IMR-90 (cell line): Measurements from ENCODE around the gene SAYSD1. TPM values are rescaled to one million over a fixed set of nuclear protein-coding genes. Genes with fewer than 3 reads are reported as not detected.

Experiments used
- ATAC-seq: fragments of 200-7000 bp; cut with Tn5 transposase; 2 replicates; pipeline ENCODE4 v1.9.1; 2020; ENCODE audit warnings: low read depth, mild to moderate bottlenecking, moderate library complexity
- BruUV-seq: library from RNA; stranded (reverse); fragments of 400-500 nt; replicated peaks from 2 replicates; lab custom pipeline; 2021; lab: Mats Ljungman, UMichigan
- CTCF ChIA-PET: fragments of 300-600 bp; formaldehyde crosslinking; extraction: SDS; loops from one replicate; lab custom pipeline; 2021; ENCODE audit warnings: antibody characterized with exemption; lab: Yijun Ruan, JAX
- POLR2A ChIA-PET: fragments of 300-600 bp; sonication (Branson Sonifier 250); formaldehyde crosslinking; loops from one replicate; lab custom pipeline; 2022; ENCODE audit warnings: antibody characterized with exemption; ENCODE audit not compliant: unreplicated experiment; lab: Charles Lee
- DNase-seq: peaks from one replicate; pipeline ENCODE4 v3.0.0; 2013
- H2AFZ ChIP-seq: replicated peaks from 2 replicates; pipeline ENCODE3; 2013; ENCODE audit warnings: low read length, mild to moderate bottlenecking; ENCODE audit not compliant: poor library complexity
- H2AK5ac ChIP-seq: 2 replicates; pipeline ENCODE4 v1.6.1; 2013; ENCODE audit warnings: low read depth, low read length, inconsistent platforms
- H2AK9ac ChIP-seq: replicated peaks from 2 replicates; pipeline ENCODE3; 2013; ENCODE audit warnings: mild to moderate bottlenecking, low read depth, low read length, moderate library complexity; ENCODE audit not compliant: poor library complexity
- H2BK120ac ChIP-seq: 2 replicates; pipeline ENCODE4 v1.6.1; 2013; ENCODE audit warnings: low read depth, low read length, inconsistent platforms
- H2BK15ac ChIP-seq: 3 replicates; pipeline ENCODE4 v1.6.1; 2013; ENCODE audit warnings: low read depth, low read length, inconsistent platforms
- H2BK20ac ChIP-seq: 2 replicates; pipeline ENCODE4 v1.6.1; 2013; ENCODE audit warnings: low read depth, mild to moderate bottlenecking, inconsistent platforms, low read length, moderate library complexity
- H2BK5ac ChIP-seq: 2 replicates; pipeline ENCODE4 v1.6.1; 2013; ENCODE audit warnings: mild to moderate bottlenecking, low read depth, low read length, inconsistent platforms; ENCODE audit not compliant: poor library complexity, severe bottlenecking
- H3K14ac ChIP-seq: replicated peaks from 2 replicates; pipeline ENCODE4 v1.6.1; 2013; ENCODE audit warnings: low read depth, low read length, inconsistent platforms
- H3K18ac ChIP-seq: 2 replicates; pipeline ENCODE4 v1.6.1; 2013; ENCODE audit warnings: low read depth, low read length, control low read depth
- H3K23ac ChIP-seq: 2 replicates; pipeline ENCODE4 v1.6.1; 2013; ENCODE audit warnings: low read depth, low read length, inconsistent platforms
- H3K27ac ChIP-seq: 2 replicates; pipeline ENCODE4 v1.5.1; 2013; ENCODE audit warnings: mild to moderate bottlenecking, control low read depth, low read length; ENCODE audit not compliant: insufficient read depth
- H3K27me3 ChIP-seq: 2 replicates; pipeline ENCODE4 v1.6.1; 2013; ENCODE audit warnings: low read length; ENCODE audit not compliant: control insufficient read depth, insufficient read depth
- H3K36me3 ChIP-seq: 2 replicates; pipeline ENCODE4 v1.6.1; 2013; ENCODE audit warnings: low read length, mixed read lengths; ENCODE audit not compliant: control insufficient read depth, insufficient read depth
- H3K4ac ChIP-seq: 2 replicates; pipeline ENCODE4 v1.6.1; 2013; ENCODE audit warnings: low read depth, low read length, inconsistent platforms
- H3K4me1 ChIP-seq: 2 replicates; pipeline ENCODE4 v1.6.1; 2013; ENCODE audit warnings: low read length, mixed read lengths; ENCODE audit not compliant: control insufficient read depth, insufficient read depth
- H3K4me2 ChIP-seq: 2 replicates; pipeline ENCODE4 v1.6.1; 2013; ENCODE audit warnings: low read depth, mild to moderate bottlenecking, control low read depth, low read length, moderate library complexity
- H3K4me3 ChIP-seq: 2 replicates; pipeline ENCODE4 v1.5.1; 2013; ENCODE audit warnings: low read depth, mild to moderate bottlenecking, control low read depth, low read length, moderate library complexity; ENCODE audit not compliant: insufficient read depth
- H3K56ac ChIP-seq: 2 replicates; pipeline ENCODE4 v1.6.1; 2013; ENCODE audit warnings: low read length, inconsistent platforms; ENCODE audit not compliant: insufficient read depth; ENCODE audit errors: extremely low read depth
- H3K79me1 ChIP-seq, 2 experiments: 2 replicates each; pipeline ENCODE4 v1.6.1; 2013; ENCODE audit warnings: low read length in 2 of 2, inconsistent platforms in 1 of 2, low read depth in 1 of 2
- H3K9ac ChIP-seq: 2 replicates; pipeline ENCODE4 v1.6.1; 2013; ENCODE audit warnings: low read depth, low read length, control low read depth
- H3K9me1 ChIP-seq: 2 replicates; pipeline ENCODE4 v1.6.1; 2013; ENCODE audit warnings: low read length, inconsistent platforms; ENCODE audit not compliant: insufficient read depth
- H3K9me3 ChIP-seq: 2 replicates; pipeline ENCODE4 v1.6.1; 2013; ENCODE audit warnings: low read length; ENCODE audit not compliant: control insufficient read depth, insufficient read depth
- H4K20me1 ChIP-seq: 2 replicates; pipeline ENCODE4 v1.6.1; 2013; ENCODE audit warnings: low read length, inconsistent platforms; ENCODE audit not compliant: insufficient read depth
- H4K5ac ChIP-seq: 2 replicates; pipeline ENCODE4 v1.6.1; 2013; ENCODE audit warnings: mild to moderate bottlenecking, low read depth, low read length, control low read depth
- H4K8ac ChIP-seq, 2 experiments: 2 replicates each; pipeline ENCODE4 v1.6.1; 2013; ENCODE audit warnings: low read depth in 2 of 2, low read length in 2 of 2, control low read depth in 1 of 2, inconsistent platforms in 1 of 2
- H4K91ac ChIP-seq: 2 replicates; pipeline ENCODE4 v1.6.1; 2013; ENCODE audit warnings: low read depth, low read length, inconsistent platforms; ENCODE audit not compliant: insufficient read depth
- MAFK ChIP-seq: IDR thresholded peaks from 2 replicates; pipeline ENCODE4 v1.6.1; 2012; ENCODE audit warnings: low read depth, low read length, improper control_type of control experiment
- MAZ ChIP-seq: IDR thresholded peaks from 2 replicates; pipeline ENCODE4 v1.6.1; 2012; ENCODE audit warnings: low read depth, mild to moderate bottlenecking, low read length, improper control_type of control experiment, moderate library complexity, borderline replicate concordance
- MXI1 ChIP-seq: IDR thresholded peaks from 2 replicates; pipeline ENCODE4 v1.6.1; 2012; ENCODE audit warnings: low read depth, mild to moderate bottlenecking, low read length, moderate library complexity, borderline replicate concordance
- NFE2L2 ChIP-seq: fragments of 150-350 bp; IDR thresholded peaks from 2 replicates; pipeline ENCODE4 v1.6.1; 2016; ENCODE audit warnings: low read depth, mild to moderate bottlenecking, low read length
- RAD21 ChIP-seq: IDR thresholded peaks from 2 replicates; pipeline ENCODE4 v1.6.1; 2012; ENCODE audit warnings: low read length, improper control_type of control experiment
- RCOR1 ChIP-seq: IDR thresholded peaks from 2 replicates; pipeline ENCODE4 v1.6.1; 2012; ENCODE audit warnings: mild to moderate bottlenecking, low read length, improper control_type of control experiment; ENCODE audit not compliant: insufficient replicate concordance
- RFX5 ChIP-seq: IDR thresholded peaks from 2 replicates; pipeline ENCODE4 v1.8.0; 2012; ENCODE audit warnings: low read depth, mild to moderate bottlenecking, low read length, moderate library complexity
- SMC3 ChIP-seq: fragments of 150-350 bp; IDR thresholded peaks from 2 replicates; pipeline ENCODE4 v1.6.1; 2016; ENCODE audit warnings: low read depth, mild to moderate bottlenecking, antibody characterized with exemption, low read length, moderate library complexity
- WGBS, 2 experiments: methylation state at CpG; one replicate each; pipeline versions ENCODE4 v1.1.5 to v1.1.7; 2013; ENCODE audit warnings: missing lambda C conversion rate in 2 of 2; ENCODE audit not compliant: insufficient read length in 1 of 2; ENCODE audit errors: extremely low coverage in 2 of 2; 5-methylcytosine and 5-hydroxymethylcytosine counted together
- dilution Hi-C: fragments of 300-500 bp; cut with HindIII; formaldehyde crosslinking; loops from one replicate; pipeline ENCODE4 v1.14.3; 2018; ENCODE audit warnings: low sequenced_read_pairs; ENCODE audit not compliant: unreplicated experiment
- in situ Hi-C: fragments of 300-500 bp; cut with MboI; formaldehyde crosslinking; loops from 3 replicates; pipeline ENCODE4 v1.14.3; 2019; ENCODE audit warnings: low sequenced_read_pairs, inconsistent platforms, mixed read lengths
- intact Hi-C: fragments of 100-400 bp; cut with micrococcal nuclease; formaldehyde crosslinking; loops from 2 replicates; pipeline ENCODE4 v1.10.0; 2022
- polyA plus RNA-seq, 3 experiments: library from polyadenylated mRNA; depleted of rRNA; stranded (reverse); fragments of >200 nt; gene quantifications; 2 replicates each; pipeline ENCODE4 v1.2.3, GENCODE V29; 2012; ENCODE audit warnings: low replicate concordance in 1 of 3
- total RNA-seq: library from RNA; depleted of rRNA; stranded (reverse); fragments of >200 nt; gene quantifications from 2 replicates; pipeline ENCODE4 v1.2.3, GENCODE V29; 2012

SAYSD1 gene
- total and polyA plus RNA-seq, 2 of the 4 experiments (the other 2 are of a cell fraction) = 5.7 to 5.9 TPM

- Histone ChIP-seq H3K4me3 (no peak overlapping the region), H4K5ac (no peak overlapping the region), H2BK20ac (no peak overlapping the region), H3K18ac (no peak overlapping the region), H3K9ac (no peak overlapping the region), H3K14ac (no peak overlapping the region), H2AK5ac (no peak overlapping the region), H3K27ac (no peak overlapping the region), H3K56ac (no peak overlapping the region), H3K36me3 (no peaks in the 10 kb centered on the region), H3K9me3 (no peaks in the 10 kb centered on the region), H3K23ac (no peak overlapping the region), H4K91ac (no peak overlapping the region), H4K8ac (no peak overlapping the region), H2AK9ac (no peak overlapping the region), H3K27me3 (peaks cover 4% of the 10 kb centered on the region; the same call in 1 of the 2 replicates), H3K4ac (no peak overlapping the region), H2BK5ac (no peak overlapping the region), H2AFZ (no peak overlapping the region), H2BK120ac (no peak overlapping the region), H3K4me1 (no peaks in the 10 kb centered on the region), H3K4me2 (no peak overlapping the region), H4K20me1 (no peaks in the 10 kb centered on the region), H3K9me1 (no peaks in the 10 kb centered on the region), H3K79me1 (no peaks in the 10 kb centered on the region), H2BK15ac (no peak overlapping the region)
- no TSS peak for BruUV-seq
- DNase-seq = no peak
- WGBS, 2 experiments = no CpG with 5 or more reads among the region's 5 CpGs
- dilution Hi-C loops (no loop called here), intact Hi-C loops (no loop called here), in situ Hi-C loops (no loop called here)
- POLR2A ChIA-PET = no interaction called here
- CTCF ChIA-PET = no interaction called here
- no peak for TF ChIP-seq RCOR1
- no peak for TF ChIP-seq NFE2L2
- TF ChIP-seq MAZ = no peak
- TF ChIP-seq MAFK = no peak
- TF ChIP-seq RAD21 = no peak
- no peak for TF ChIP-seq MXI1
- TF ChIP-seq SMC3 = no peak
- TF ChIP-seq RFX5 = no peak
- no peak for ATAC-seq
Measured at GRCh38 chr6:39085129-39085797, 29.7 kb downstream of the SAYSD1 start.
